NCI-H1105 treated with DMSO at 0.1 percent for 48 hours (cell line): Measurements from ENCODE around the gene XPA.
A peak's percentile ranks its signal among the peaks of the same experiment; 100 is the strongest.
"Not testable (repeated sequence)": the region's sequence is repeated elsewhere in the genome, so short reads cannot be mapped to it uniquely, and the experiment has no call there.

ENCODE experiments used
- DNase-seq: peaks from one replicate; lab custom pipeline; 2025; lab: John Stamatoyannopoulos, UW

Gene XPA

GRCh38 chr9:97696803-97697601 lies at the start of gene XPA:
Gene XPA, minus strand, starts transcription at chr9:97697340. Its CDS starts 48 bp downstream, at chr9:97697292.
- DNase-seq: peak; percentile 95

- DNase-seq: no peak
These were observed 47.9 kb upstream of the XPA start for GRCh38 chr9:97744710-97745708.

DNA sequence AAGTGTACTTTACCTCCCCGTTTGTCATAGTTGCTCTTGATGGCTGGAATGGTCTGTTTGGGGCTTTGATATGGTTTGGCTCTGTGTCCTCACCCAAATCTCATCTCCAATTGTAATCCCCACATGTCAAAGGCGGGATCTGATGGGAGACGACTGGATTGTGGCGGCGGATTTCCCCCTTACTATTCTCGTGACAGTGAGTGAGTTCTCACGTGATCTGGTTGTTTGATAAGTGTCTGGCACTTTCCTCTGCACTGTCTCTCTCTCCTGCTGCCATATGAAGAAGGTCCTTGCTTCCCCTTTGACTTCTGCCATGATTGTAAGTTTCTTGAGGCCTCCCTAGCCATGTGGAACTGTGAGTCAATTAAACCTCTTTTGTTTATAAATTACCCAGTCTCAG lies 46.9 kb upstream of the XPA start:
- not testable (repeated sequence) for DNase-seq

DNA sequence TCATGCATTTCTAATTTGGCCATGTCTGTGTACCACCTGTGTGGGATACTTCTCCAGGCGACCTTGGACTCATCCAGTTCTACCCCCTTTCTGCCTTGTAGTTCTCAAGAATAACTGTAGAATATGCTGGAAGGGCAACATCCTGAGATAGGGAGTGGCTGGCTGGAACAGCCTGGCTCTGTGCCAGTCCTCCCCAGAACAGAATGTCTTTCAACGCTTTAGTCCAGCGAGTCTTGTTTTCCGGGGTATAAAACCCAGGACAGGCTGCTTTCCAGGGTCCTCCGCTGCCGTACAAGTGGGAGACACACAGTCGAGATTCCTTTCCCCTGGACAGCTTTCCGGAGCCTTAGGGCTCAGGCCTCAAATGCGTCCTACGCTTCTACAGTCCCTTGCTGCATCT lies 45.4 kb upstream of the XPA start:
- DNase-seq: no peak

- no peak for DNase-seq
These were observed 44.8 kb upstream of the XPA start for GRCh38 chr9:97741947-97742346.

DNA sequence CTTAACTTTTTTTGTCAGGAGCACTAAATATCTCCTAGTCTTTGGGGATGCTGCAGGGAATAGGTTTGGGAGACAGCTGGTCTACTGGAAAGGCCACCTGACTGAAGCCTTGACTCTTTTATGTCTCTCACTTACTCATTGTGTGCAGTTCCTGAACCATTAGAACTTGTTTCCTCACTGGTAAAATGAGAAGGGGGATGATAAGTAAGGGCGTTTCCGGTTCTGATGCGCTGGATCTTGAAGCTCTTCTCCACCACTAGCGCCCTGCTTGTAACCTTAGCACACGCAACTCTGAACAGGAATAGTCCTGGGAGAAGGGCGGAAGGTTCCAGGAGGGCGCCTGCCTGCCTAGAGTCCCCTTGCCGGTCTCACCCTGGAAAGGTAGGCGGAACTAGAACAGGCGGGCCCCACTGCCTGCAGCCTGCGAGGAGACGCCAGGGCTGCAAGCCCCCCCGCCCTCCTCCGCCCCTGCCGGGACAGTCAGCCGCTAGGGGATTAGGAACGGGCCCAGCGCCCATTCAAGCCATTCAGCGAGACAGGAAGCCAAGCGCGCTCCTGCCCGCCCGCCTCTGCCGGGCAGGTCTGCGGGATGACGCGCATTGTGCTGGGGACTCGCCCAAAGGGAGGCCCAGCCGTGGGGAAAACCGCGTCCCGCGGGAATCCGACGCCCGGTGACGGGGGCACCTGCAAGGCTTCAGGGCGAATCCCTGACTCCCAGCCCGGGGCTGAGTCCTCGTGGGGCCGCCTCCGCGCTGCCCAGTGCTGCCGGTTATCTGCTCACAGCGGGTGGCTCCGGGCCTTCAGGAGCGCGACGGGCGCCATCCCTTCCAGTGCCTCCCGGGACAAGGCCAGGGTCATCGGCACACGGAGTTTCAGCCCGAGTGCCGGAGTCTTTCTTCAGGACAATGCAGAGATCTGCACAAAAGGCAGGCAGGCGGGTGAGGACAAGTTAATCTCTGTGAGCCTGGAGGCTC lies 44.0 kb upstream of the XPA start:
- DNase-seq: no peak

DNA sequence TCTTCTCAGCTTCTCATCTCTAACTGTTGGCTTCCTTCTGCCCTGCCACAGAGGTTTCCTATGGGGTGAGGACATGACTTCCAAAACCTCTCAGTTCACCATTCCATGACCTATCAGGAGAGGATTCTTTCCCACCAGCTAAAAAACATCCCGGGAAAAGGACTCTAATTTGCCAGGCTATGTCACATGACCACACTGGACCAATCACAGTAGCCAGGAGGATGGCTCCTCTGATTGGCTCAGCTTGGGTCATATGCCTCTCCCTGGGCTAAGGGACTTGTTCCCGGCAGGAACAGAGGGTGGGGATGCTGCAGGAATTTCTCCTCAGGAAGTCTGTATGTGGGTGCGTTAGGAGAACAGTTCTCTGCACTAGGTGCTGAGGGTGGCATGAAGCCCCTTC lies 40.3 kb upstream of the XPA start:
- DNase-seq: no peak

DNA sequence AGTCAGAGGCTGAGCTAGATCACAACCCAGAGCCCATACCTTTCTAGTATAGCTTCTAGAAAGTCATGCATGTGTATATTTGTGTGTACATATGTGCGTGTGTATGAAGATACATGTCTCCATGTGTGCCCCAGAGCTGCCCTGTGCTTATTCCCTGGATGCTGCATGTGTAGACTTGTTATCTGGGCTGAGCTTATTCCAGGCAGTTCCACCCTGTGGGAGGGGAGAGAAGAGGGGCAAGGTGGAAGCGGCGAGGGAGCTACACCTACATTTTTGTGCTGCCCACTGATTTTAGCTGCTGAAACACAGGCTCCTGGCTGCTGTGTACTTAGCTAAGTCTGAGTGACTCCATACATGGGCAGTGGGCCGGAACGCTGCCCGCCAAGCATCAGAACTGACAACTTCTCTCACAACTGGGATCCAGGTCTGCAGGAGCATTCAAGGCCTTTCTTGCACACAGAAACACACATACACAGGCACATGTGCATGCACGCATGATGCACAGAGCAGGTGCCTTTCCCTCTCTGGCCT lies 38.0 kb upstream of the XPA start:
- no peak for DNase-seq

GRCh38 chr9:97726716-97727115 lies 29.6 kb upstream of the XPA start:
- DNase-seq: no peak

DNA sequence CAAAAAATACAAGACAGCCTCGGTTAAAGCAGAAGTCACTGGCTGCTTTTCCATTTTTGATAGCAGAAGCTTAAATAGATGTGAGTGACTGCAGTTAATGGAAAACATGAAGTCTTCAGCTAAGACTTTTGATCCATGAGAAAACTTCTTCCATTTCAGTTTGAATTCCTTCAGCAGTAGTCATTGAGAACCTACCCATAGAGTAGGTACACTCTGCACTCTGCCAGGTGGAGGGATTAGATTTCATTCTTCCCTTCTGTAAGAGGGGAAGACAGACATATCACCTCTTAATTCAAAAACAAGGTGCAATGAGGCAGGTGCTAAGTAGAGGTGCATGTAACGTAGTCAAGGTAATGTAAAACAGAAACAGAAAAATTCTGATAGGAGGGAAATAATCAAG lies 26.7 kb upstream of the XPA start:
- no peak for DNase-seq

DNA sequence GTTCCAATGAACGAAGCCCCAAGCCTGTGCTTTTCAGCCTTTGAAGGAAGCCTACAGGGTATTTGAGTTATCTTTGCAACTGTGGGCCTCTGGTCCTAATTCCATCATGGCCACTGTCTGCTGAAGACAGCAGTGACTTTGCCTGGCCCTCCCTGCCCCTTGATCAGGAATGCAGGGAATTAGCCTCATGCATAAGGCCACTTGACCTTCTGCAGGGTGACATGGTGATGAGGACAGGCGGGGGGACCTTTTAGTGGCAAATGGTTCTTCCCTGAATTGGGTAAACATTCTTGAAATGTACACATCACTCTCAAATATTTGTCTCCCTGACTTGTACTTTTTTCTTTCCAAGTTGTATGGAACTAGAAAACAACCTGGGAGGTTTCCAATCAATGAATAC lies 25.2 kb upstream of the XPA start:
- no peak for DNase-seq

DNA sequence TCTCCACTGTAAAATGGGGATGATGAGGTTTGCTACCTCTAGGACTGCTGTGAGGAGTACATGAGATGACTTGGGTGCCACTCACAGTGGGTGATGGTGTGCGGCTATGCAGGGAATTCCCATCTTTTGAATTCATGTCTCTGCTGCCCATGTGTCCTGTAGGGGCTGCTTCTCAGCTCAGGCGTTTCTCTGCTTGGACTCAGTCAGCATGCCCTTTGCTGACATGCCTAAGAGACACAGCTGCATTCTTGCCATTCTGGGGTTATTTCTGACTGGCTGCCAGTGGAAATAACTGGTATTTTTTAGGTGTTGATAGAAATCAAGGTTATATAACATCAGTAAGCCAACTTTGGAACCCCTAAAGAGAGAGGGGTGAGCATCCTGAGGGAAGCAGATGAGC lies 24.3 kb upstream of the XPA start:
- DNase-seq: no peak

GRCh38 chr9:97717866-97718265 lies 20.7 kb upstream of the XPA start:
- DNase-seq: no peak

DNA sequence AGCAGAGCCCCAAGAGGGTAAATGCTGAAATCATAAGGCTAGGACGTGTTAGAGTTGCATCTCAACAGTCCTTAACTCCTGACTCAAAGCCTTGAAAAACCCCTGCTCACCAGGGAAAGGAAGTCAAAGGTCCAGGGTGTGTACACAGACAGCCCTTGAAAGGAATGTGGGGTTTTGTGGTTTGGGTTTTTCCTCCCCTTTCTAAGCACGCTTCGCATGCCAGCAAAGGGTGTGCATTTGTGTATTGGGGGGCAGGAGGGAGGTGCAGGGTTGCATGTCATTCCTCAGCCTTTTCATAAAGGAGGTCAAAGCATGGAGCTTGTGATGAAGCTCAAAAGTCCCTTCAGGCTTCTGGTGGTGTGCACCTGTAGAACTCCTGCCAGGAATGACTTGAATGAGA lies 17.3 kb upstream of the XPA start:
- no peak for DNase-seq

GRCh38 chr9:97711223-97711626 lies 14.1 kb upstream of the XPA start:
- DNase-seq: no peak

DNA sequence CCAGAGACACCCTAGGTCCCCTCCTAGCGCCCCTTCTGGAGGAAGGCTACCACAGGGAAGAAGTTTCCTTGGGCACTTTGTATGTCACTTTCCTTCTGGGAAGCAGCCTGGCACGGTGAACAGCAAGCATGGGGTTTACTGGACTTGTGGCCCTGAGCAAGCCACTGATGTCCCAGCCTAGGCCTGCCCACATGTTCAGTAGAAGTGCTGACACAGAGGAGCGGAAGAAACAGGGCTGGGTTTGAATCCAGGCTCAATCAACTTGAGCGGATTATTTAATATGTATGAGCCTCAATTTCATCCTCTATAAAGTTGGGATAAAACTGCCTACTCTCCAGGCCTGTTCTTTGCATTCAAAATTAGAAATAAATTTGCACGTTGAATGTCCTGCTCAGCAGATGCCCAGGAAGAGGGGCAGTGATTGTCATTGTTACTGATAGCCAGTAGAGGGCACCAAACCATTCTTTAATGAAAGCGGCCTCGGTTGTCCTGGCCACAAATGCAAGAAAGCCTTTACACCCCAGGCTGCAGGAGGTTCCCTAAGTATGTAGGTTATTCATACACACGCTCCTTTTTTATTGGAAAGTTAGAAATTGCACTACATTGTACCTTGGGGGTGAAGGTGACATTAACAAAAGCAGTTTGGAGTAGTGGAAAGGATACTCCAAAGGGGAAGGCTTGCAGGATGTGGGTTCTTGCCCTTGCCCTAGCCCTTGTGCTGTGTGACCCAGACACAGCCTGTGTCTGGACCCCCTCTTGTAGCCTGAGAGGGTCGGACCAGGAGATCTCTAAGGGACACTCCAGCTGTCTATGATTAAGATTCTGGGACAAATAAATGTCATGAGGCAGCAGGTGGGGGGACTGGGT lies 13.4 kb upstream of the XPA start:
- peak; percentile 68 for DNase-seq

DNA sequence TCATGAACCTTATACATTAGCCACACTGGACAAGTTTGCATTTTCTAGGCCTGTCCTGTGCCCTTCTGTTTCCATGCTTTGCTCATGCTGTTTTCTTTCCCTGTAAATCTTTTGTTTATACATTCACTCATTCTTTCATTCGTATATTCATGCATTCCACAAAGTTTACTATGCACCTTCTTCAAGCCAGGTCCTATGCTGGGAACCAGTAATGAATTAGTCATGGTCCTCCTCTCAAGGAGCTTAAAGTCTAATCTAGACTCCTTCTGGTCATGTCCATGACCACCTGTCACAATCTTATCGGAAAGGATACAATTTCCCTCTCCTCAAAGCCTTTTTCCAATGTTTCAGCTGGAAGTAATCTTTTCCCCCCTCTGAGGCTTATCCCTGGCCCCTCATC lies 9.1 kb upstream of the XPA start:
- DNase-seq: no peak

DNA sequence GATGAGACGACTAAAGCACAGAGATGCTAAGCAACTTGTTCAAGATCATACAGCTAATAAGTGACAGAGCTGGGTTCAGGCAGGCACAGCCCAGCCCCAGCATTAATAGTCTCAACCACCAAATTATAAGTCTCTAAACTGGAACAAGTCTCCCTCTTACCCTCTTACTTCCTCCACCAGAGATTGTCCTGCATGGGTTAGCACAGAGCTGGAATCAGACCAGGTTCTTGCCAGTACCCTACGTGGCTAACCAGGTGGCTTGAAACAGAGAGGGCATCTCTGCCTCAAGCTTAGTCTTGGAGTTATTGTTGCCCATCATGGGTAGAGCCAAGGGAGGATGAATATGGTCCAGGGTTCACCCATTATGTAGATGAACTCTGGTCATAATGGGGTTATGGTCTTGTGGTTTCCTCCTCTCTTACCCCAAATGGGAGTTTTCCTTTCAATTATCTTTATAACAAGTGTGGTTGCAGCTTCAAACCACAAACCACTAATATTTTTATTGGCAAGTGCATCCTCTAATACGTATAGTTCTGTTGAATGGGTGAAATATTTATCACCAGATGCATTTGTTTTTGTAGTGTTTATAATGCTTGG lies 8.3 kb upstream of the XPA start:
- no peak for DNase-seq

DNA sequence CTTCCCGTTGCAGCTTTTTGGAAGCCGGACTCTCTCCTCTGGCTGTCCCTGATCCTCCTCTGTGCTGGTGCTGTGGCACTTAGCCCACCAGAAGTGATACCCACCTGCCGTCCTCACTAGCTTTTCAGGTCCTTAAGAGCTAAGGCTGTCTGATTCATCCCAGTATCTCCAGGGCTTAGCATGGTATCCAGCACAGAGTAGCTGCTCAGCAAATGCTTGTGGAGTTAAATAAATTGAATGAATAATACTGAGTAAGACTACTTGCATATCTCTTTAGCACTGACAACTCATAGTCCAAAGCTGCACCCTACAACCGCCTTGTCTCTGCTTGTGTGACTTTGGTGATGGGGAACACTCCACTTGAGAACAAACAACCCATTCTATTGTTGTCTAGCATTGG lies 7.7 kb upstream of the XPA start:
- no peak for DNase-seq

DNA sequence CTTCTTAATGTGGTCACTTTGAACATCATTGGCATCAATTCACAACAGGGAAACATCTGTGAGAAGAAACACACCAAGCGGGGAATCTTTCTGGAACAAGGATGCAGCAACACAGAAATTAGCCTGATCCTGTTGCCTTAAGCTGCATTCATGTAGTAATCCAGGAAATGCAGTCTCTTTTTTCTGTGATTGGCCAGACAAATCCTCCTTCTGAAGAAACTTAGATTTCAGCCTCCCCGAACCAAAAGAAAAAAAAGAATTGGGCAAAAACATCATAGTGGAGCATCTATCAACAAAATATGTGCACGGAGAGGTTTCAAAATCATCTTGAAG lies 7.2 kb upstream of the XPA start:
- DNase-seq: no peak
